NCI-H1436 treated with DMSO at 0.1 percent for 48 hours (cell line): Measurements from ENCODE around the gene LY6G6D.
"Not testable (repeated sequence)": the region's sequence is repeated elsewhere in the genome, so short reads cannot be mapped to it uniquely, and the experiment has no call there.

Source experiments
- DNase-seq: peaks from one replicate; lab custom pipeline; 2025; lab: John Stamatoyannopoulos, UW

The LY6G6D gene

DNA sequence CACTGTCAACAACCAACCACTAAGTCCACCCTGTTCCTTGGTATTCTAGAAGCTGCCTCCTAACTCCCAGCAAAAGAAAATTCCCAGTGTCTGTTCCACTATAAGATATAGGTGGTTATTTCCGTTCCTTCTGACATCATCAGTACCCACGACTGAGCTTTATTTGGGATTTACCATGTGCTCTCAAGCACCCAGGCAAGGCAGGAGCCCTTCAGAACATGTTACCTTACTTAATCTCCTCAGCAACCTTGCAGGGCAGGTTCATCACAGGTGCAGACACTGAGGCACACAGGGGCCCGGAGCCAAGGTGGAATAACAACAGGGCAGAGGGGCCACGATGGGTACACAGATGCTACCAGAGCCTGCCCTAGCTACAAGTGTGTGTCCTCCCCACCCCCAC lies 22.8 kb upstream of the LY6G6D start:
- no peak for DNase-seq

DNA sequence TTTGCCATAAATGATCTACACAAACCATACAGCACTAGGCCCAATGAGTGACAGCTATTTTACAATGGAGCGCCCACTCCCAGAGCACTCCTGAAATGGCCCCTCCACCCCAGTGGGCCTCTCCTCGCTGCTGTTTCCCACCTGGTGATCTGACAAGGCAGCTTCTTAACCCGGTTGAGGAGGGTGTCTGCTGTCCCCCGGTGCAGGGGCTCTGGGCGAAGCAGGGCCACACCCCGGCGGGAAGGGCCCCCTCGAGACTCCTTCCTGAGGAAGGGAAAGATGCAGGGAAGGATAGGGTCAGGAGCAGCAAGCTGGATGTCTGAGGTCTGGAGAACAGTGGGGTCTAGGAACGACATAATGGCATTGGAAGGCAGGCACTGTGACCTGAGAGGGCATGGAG lies 22.3 kb upstream of the LY6G6D start:
- DNase-seq: no peak

DNA sequence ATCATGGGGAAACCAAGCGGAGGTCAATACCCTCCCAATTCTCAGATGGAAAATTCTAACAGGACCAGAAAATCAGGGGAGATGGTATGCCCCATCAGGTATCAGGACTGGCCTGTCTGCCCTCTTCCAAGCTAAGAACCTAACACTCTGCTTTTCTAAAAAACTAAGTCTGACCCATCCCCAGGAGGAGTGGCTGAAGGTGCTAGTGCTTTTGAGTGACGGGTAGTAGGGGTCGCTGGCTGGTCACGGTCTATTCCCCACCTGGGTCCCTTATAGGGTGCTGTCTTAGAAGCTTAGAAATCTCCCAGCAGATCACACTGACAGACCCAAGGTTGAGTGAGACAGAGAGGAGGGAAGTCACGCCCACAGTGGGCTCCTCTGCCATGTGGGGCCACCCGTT lies 21.6 kb upstream of the LY6G6D start:
- DNase-seq: no peak

DNA sequence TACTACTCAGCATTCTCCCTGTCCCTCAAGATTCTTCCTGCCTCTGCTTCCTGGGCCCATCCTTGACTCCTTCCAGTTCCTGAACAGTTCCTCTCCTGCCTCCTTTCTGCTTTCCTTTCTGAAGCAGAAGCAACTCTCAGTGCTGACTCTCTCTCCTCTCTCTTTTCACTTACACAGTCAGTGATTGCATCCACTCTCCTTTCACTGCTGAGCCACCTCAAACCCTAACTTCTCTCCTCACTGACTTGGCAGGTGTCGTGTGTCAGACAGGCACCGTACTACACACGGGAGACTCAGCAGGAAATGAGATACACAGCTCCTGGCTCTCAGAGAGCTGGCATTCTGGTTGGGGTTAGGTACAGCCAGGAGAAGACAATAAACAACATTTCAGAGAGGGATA lies 17.6 kb upstream of the LY6G6D start:
- no peak for DNase-seq

DNA sequence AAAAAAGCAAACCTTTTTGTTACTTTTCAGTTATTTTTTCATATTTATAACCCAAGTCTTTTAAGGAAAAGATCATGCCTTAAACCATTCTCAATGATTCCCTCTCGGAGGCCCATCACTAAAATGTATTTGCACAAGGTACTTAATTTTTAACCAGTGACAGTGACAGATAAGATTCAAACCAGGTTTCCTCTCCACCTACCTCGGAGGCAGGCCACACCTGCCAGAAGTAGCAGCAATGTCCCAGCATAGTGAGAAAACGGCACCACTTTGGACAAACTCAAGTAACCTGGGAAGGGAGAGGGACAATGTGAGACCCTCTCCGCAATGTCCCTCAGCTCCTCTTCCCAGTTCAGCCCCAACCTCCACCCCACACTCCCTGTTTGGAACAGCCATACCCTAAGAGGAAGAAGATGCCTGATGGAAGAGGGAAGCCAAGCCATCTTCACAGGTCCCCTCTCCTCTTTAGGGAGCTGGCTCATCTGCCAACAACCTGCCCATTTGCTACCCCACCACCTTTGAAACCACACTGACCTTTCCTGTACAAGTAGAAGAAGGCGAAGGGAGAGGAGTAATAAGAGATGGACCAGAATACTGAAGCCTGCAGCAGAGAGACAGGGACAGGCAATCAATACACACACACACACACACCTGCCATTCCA lies 14.3 kb upstream of the LY6G6D start:
- DNase-seq: no peak

DNA sequence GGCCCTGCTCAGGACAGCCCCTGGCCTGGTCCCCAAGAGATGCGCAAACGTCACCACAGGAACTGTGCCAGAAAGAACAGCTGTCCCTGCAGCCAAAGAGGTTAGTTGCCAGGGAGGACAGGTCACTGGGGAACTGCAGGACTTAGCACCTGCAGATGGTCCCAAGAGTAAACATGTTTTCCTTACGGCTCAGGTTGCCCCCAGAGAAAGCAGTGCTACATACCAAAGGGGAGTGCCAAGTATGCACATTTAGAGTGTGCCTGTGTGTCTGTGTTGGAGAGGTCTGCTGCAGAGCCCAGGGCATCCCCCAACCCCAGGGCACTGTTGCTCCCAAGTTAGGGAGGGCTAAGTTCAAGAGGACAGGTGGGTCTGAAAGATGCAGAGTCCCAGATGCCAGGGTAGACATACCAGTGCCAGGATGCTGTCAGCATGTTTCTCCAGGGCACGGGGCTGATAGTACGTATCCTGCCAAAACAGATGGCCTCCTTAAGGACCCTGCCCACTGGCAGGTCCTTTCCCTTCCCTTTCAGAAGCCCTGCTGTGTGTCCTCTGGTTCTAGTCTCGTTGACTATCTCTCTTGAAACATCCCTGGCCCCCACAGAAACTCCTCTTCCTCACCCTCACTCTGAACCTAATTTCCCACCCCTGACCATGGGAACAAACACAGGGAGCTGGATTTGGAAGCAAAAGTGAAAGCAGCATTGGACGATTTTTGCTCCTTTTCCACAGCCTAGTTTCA lies 13.3 kb upstream of the LY6G6D start:
- DNase-seq: peak; percentile 14

DNA sequence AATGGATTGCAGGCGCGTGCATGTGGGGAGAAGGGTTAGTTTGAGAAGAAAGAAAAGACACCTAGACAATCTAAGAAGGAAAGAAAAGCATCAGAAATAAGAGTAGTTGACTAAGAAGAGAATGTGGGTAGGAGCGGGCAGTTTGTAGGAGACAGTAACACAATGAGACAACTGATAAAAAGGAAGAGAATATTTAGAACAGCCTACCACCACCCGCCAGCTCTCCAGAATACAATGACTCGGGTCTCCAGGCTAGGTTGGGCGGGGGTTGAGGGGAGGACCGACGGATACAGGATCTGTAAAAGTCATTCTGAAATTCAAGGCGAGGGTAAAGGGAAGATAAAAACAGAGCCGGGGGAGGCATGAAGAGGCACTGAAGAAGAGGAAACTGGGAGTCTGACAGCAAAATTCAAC lies 12.7 kb upstream of the LY6G6D start:
- DNase-seq: no peak

DNA sequence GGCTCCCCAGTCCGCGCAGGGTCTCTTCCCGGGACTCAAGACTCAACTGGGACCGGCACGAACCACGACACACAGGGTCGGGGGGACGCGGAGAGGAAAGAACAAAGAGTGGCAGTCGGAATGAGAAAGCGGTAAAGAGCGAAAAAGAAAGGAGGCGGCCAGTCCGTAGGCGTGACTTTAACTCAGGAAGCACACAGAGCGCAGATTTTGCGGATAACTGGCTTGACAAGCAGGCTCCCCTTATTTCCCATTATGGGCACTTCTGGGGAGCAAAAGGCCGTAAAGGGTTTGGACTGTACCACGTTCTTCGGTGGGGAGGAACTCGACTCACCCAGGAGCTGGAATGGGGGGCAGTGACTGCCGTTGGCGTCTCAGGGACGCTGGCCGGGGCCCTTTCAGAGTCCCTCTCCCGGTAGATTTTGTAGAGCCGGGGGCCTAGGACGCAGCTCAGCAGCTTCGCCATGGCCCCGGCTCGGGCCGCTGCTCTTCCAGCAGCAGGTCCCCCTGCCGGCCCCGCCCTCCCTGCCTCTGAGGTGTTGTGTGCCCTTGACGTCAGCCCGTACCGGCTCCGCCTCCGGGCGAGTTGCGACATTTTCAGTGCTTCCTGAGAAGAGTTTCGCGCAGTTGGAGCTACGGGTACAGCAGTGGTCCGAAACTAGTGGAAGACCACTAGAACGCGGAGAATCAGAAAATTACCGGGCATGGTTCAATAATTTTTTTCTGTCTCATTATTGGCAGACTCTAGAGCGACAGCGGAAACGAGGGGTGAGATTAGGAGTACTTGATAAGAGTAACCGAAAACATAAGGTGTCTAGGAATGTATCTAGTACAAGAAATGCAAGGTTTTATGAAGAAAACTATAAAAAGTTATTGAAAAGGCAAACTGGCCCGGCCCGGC lies 12.1 kb upstream of the LY6G6D start, which contains the start of gene ABHD16A:
ABHD16A (minus strand) TSS at position 506 of the 898 bp plus-strand sequence; CDS start at position 463, 43 bp downstream.
- peak; percentile 68 for DNase-seq

DNA sequence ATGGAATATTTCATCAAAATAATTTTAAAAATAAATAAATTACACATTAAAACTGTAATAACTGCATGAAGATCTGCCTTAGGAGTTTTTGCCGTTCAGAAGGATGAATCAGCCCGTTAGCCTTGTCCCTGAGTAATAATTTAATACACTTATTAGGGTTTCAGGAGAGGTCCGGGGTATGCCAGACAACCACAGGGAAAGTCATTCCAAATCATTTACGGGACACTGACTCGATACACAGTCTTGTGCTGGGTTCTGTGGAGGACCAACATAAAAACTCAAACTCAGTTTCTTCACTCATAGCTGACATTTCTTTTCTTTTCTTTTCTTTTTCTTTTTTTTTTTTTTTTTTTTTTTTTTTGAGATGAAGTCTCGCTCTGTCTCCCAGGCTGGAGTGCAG lies 9.2 kb upstream of the LY6G6D start:
- no peak for DNase-seq

DNA sequence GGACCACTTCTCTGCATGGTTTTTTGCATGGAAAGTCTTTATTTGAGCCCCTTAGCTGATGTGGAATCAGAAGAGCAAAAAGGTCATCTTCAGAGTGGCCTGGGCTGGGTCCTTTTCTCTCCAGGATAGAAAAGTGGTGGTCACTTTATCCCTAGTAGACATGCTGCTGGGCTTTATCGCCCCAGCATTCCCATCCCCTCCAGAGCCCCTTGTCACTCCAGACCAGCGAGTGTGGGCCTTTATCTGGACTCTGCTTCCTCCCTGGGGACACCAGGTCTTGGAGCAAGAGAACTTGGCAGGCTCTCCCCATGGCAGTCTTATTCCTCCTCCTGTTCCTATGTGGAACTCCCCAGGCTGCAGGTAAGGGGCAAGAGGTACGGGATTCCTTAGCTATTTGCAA lies 8.5 kb upstream of the LY6G6D start, which contains the start of gene LY6G6F:
LY6G6F (plus strand) TSS at position 268 of the 400 bp plus-strand sequence; CDS start at position 309, 41 bp downstream.
- no peak for DNase-seq

DNA sequence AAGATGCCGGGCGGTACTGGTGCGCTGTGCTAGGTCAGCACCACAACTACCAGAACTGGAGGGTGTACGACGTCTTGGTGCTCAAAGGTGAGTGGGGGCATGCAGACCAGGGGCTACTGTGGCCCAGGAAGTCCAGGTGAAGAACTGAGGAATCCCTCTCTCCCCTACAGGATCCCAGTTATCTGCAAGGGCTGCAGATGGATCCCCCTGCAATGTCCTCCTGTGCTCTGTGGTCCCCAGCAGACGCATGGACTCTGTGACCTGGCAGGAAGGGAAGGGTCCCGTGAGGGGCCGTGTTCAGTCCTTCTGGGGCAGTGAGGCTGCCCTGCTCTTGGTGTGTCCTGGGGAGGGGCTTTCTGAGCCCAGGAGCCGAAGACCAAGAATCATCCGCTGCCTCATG lies 7.4 kb upstream of the LY6G6D start:
- no peak for DNase-seq

DNA sequence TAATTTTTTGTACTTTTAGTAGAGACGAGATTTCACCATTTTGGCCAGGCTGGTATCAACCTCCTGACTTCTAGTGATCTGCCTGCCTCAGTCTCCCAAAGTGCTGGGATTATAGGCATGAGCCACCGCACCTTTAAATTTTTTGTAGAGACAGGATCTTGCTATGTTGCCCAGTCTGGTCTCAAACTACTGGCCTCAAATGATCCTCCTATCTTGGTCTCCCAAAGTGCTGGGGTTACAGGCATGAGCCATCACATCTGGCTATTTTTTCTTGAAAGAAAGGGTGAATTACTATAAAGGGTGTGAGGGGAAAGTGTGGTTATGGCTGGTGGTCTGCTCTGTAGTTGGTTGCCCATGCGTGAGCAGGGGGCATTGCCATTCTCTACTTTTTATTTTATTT lies 6.9 kb upstream of the LY6G6D start:
- DNase-seq: no peak

DNA sequence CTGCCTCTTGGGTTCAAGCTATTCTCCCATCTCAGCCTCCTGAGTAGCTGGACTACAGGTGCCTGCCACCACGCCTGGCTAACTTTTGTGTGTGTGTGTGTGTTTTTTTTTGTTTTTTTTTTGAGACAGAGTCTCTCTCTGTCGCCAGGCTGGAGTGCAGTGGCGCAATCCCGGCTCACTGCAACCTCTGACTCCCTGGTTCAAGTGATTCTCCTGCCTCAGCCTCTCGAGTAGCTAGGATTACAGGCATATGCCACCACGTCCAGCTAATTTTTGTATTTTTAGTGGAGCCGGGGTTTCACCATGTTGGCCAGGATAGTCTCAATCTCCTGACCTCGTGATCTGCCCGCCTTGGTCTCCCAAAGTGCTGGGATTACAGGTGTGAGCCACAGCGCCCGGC lies 6.0 kb upstream of the LY6G6D start:
- DNase-seq: not testable (repeated sequence)

DNA sequence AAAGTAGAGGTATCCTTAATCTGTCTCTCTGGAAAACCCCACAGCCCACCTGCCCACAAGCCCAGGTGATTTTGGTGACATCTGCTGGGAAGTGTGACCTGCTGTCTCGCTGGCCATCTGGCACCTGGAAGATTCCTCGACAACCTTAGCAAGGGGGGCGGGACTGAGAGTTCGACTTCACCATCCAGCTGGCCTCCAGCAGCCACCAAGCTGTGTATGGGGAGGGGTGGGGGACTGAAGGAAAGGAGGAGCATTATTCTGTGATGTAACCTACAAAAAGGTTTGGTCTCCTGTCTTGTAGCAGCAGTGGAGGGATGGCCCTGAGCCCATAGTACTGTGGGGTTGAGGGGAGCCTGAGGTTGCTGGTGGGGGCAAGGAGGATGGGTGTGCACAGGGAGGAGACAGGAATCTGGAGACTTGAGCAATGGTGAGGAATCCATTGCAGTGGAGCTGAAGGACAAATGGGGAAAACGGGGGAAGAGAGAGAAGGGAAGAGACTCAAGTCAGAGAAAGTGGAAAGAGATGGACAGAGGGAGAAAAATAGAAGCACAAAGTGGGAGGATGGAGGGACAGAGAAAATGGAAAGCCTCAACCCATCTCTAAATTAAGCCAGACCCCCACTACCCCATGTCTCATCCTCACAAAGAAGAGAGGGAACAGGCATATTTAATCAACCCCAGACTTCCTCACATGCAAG lies 4.5 kb upstream of the LY6G6D start:
- DNase-seq: no peak

DNA sequence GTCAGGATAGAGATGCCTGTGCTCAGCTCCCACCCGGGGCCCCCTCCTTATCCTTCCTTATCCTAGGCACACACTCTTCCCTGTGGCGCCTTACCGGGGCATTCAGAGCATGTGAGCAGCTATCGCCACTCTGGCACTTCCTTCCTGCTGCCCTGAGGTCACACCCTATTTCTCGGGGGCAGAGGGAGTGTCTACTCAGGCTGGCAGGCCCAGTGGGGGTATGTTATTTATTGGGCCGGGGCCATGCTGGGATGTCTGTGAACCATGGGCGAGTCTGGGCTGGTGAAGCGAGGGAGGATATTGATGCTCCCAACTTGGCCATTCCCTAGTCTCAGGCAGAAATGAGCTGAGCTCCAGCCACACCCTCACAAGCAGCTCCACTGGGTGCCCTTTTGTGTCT lies 3.9 kb upstream of the LY6G6D start:
- DNase-seq: no peak

DNA sequence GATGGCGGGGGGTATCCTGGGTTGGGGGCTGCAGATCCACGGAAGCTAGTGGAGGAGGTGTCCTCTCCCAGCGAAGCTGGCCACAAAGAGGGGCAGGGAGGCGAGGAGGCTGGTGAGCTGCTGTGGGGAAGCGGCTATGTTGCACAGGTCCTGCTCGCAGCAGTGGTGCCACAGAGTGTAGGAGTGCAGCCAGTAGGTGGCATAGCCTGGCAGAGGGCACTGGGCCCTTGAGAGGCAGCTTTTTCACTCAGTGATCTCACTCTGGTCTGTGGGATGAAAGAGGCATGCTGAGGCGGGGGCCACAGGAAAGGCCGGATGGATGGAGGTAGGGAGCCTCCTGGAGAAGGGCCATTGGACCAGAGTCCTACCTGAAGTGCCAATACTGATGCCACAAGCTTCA lies 2.9 kb upstream of the LY6G6D start:
- DNase-seq: no peak

DNA sequence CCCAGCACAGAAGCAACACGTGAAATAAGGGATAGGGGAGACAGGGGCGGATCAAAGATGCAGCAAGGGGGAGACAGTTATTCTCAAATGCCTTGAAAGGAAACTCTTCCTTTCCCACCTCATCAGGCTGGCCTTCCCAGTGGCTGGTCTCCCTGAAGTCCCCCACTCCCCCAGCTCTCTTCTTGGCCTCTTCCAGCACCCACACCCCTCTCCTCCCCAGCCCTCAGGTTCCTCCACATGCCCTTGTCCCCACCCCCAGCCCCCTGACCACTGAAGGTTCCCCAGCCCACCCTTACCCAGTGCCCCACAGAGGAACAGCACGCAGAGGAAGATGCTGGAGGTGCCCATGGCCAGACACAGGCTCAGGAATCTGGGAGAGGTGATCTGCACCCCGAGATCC lies 1.7 kb upstream of the LY6G6D start:
- no peak for DNase-seq

DNA sequence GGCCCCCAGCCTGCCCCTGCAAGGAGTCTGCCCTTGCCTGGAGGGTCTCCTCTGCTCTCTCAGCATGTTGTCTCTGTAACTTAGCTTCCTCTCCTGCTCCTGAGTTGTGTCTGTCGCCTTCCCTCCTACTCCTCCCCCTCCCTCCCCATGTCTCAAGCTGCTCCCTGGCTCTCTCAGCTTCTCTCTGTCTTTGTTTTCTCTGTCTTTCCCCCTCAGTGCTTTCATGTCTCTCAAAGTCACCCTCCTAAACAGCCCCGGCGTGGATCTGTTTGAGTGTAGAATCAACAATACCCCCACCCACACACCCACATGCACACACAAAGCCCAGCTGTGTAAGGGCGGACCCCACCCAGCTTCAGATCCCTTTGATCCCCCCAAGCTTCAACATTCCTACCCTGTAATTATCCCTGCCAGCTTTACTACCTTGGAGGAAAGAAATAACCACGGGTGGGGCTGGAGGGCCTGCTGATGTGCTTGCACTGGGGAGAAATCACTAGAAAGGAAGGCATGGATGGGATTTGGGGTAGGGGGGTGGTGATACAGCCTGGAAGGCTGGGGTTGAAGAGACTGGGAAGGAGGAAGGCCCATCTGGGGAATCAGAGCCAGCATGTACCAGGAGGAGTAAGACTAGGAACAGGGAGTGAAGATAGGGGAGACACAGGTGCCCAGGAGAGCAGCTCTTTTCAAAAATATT lies 1.0 kb upstream of the LY6G6D start:
- DNase-seq: no peak

DNA sequence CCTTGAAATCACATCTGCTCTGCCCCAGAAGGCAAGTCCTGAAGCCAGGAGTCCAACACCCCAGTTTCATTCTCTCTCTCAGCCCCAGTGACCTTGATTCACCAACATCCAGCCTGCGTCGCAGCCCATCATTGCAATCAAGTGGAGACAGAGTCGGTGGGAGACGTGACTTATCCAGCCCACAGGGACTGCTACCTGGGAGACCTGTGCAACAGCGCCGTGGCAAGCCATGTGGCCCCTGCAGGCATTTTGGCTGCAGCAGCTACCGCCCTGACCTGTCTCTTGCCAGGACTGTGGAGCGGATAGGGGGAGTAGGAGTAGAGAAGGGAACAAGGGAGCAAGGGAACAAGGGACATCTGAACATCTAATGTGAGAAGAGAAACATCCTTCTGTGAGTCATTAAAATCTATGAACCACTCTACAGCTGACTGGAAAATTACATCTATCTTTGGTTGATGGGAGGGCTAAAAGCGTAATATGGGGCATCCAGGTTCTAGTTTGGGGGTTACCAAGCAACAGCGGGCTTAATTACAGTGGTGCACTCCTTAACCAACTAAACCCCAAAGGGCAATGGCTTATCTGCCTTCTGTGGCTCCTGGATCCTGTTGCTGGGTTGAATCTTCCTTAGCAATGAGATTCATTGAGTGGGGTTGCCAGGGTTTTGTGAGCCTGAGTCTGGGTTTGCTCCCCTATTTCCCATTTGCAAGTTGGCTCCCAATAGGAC lies 2.5 kb downstream of the LY6G6D start:
- peak; percentile 29 for DNase-seq

DNA sequence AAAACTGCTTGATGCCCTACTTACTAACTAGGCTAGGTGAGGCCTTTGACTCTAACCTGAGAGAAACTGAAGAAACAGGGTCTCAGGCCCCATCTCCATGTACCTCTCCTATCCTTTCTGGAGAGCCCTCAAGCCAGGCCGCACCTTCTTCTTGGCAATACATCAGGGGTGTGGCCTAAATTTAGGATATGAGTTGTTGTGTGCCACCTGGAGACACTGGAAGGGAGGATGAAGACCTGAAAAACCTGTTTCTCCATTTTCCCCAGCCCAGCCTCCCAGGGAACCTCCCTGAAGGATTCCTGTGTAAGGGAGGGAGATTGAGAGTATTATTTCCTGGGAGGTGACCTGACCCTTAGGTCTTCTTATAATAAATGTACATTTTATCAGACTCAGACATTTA lies 3.1 kb downstream of the LY6G6D start:
- DNase-seq: no peak

DNA sequence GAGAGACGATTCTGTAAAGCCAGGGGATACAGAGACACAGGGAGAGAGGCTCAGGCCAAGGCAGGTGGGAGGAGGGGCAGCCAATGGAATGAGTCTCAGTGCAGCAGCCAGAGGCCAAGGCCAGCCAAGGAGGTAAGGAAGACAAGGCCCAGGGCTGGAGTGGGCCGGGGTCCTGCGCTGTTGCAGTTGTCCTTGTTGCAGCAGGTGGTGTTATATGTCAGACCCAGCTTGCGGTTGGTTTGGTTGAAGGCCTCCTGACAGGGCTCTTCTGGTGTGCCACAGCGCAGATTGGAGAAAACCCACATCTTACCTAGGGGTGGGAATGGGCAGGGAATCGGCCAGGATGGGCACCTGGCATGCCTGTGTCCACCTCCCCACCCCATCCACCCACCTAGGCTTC lies 3.9 kb downstream of the LY6G6D start:
- no peak for DNase-seq
